HUDEP-2 (cell line): ENCODE results near the gene NELFA.
"Not testable (repeated sequence)": the region's sequence is repeated elsewhere in the genome, so short reads cannot be mapped to it uniquely, and the experiment has no call there.

Source experiments
- DNase-seq, 76 experiments: peaks; one replicate each; lab custom pipeline; 2025; ENCODE audit not compliant: unreplicated experiment in 76 of 76; lab: John Stamatoyannopoulos, UW

Gene NELFA

GRCh38 chr4:2041239-2042130 lies 32.7 kb upstream of the NELFA start:
- peak in 71 of 76 experiments; percentile 12 to 88 (median 64) for DNase-seq

GRCh38 chr4:2040391-2041238 lies 31.8 kb upstream of the NELFA start:
- DNase-seq = no peak

DNA sequence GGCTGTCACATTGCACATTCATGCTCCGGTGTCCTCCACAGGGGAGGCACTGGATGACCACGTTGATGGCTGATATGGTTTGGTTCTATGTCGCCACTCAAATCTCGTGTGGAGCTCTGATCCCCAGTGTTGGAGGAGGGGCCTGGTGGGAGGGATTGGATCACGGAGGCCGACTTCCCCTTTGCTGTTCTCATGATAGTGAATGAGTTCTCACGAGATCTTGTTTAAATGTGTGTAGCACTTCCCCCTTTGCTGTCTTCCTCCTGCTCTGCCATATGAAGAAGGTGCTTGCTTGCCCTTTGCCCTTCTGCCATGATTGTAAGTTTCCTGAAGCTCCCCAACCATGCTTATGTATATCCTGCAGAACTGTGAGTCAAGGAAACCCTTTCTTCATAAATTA lies 28.1 kb upstream of the NELFA start:
- DNase-seq = no peak

DNA sequence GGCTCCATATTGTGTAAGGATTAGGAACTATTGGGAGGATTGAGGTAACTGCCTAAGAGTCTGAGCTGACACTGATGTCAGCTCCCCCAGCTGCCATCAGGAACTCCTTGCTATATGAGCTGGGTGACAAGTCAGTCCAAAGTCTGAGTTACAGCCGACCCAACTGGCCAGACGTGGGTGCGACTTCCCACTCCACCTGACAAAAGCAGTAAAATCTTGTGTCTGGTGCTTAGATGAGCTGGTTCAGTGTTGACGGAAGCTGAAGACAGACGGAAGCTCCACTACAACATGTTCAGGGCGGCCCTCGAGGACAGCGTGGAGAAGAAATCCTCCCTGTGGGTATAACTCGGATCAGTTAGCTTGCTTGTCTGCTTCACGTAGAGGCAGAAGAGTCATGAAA lies 27.6 kb upstream of the NELFA start:
- DNase-seq = no peak

DNA sequence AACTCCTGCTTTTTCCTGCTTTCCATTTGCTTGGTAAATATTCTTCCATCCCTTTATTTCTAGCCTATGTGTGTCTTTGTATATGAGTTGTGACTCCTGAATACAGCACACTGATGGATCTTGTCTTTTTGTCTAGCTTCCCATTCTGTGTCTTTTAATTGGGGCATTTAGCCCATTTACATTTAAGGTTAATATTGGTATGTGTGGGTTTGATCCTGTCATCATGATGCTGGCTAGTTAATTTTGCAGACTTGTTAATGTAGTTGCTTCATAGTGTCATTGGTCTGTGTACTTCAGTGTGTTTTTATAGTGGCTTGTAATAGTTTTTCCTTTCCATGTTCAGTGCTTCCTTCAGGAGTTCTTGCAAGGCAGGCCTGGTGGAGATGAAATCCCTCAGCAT lies 22.4 kb upstream of the NELFA start:
- DNase-seq = not testable (repeated sequence)

GRCh38 chr4:2027120-2027519 lies 18.3 kb upstream of the NELFA start:
- not testable (repeated sequence) for DNase-seq

DNA sequence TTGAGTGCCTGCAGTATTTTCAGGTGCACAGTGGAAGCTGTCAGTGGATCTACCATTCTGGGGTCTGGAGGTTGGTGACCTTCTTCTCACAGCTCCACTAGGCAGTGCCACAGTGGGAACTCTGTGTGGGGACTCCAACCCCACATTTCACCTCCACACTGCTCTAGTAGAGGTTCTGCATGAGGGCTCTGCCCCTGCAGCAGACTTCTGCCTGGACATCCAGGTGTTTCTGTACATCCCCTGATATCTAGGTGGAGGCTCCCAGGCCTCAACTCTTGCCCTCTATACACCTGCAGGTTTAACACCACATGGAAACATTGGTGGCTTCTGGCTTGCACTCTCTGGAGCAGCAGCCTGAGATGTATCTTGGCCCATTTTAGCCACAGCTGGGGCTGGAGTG lies 17.0 kb upstream of the NELFA start:
- DNase-seq = no peak

- DNase-seq = no peak
Measured at GRCh38 chr4:2024683-2025082, 15.9 kb upstream of the NELFA start.

- not testable (repeated sequence) for DNase-seq
Measured at GRCh38 chr4:2021358-2022018, 12.7 kb upstream of the NELFA start.

GRCh38 chr4:2015008-2015407 lies 6.2 kb upstream of the NELFA start:
- DNase-seq = peak in 9 of 76 experiments; percentile 1 to 61 (median 24)

- DNase-seq = no peak
Measured at GRCh38 chr4:2011583-2011982, 2.8 kb upstream of the NELFA start.

- peak in 55 of 76 experiments; percentile 2 to 54 (median 32) for DNase-seq
Measured at GRCh38 chr4:2009651-2010233, 968 bp upstream of the NELFA start.

DNA sequence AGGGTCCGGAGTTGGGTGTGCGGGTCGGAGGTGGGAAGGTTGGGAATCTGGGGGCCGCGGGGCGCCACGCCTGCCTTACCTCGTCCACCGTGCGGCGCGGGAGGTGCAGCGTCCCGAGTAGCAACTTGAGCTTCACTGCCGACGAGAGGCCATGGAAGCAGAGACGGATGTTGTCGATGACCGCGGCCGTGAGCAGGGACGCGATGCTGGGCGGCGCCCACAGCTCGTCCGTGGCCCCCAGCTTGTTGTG lies 178 bp downstream of the NELFA start:
- no peak for DNase-seq

DNA sequence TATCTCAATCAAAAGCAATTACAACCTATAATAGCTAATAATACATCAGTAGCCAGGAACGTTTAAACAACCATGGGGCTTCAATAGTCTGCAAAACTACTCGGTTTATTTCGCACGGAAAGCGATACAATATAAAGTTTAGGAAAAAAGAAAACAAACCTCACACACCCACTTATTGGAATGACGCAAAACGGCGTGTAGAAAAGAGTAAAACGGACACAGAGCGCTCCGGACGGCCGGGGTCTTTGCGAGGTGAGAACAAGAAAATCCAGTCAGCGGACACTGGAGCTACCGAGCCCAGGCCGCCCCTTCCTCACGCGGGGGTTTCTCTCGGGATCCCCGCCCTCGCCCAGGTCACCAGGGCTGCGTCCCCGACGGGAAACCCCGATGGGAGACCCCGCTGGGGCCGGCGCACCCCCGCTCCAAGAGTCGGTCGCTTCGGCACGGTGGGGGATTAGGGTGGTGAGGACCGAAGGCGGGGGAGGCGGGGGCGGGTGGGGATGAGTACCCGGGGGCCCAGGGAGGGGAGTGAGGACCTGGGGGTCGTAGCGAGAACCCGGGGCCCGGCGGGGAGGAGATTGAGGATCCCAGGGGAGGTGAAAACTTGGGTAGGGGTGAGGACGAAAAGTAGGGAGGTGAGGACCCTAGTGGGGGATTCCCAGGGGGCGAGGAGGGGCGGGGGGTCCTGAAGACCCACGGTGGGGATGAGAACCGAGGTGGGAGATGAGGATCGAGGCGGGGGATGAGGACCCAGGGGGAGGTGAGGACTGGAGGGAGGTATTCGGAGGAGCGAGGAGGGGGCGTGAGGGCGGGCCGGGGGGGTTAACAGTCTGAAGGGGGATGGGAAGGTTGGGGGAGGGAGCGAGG lies 737 bp downstream of the NELFA start:
- no peak for DNase-seq

- DNase-seq = peak in 1 of 76 experiments; percentile 0
Measured at GRCh38 chr4:2006956-2007653, 1.7 kb downstream of the NELFA start.

DNA sequence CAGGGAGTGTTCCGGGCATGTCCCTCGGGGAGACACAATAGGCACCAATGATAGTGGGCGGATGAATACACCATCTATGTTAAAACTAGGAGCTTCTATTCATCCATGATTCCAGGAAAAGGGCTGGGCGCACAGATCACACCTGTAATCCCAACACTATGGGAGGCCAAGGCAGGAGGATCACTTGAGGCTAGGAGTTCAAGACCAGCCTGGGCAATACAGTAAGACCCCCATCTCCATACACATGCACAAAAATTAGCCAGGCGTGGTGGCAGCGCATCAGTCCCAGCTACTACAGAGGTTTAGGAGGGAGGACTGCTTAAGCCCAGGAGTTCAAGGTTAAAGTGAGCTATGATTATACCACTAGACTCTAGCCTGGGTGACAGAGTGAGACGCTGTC lies 2.4 kb downstream of the NELFA start:
- no peak for DNase-seq

GRCh38 chr4:2003361-2003760 lies 5.4 kb downstream of the NELFA start:
- DNase-seq = not testable (repeated sequence)

DNA sequence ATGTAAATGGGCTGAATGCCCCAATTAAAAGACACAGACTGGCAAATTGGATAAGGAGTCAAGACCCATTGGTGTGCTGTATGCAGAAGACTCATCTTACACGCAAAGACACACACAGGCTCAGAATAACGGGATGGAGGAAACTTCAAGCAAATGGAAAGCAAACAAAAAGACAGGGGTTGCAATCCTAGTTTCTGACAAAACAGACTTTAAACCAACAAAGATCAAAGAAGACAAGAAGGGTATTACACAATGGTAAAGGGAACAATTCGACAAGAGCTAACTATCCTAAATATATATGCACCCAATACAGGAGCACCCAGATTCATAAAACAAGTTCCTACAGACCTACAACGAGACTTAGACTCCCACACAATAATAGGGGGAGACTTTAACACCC lies 9.5 kb downstream of the NELFA start:
- not testable (repeated sequence) for DNase-seq

DNA sequence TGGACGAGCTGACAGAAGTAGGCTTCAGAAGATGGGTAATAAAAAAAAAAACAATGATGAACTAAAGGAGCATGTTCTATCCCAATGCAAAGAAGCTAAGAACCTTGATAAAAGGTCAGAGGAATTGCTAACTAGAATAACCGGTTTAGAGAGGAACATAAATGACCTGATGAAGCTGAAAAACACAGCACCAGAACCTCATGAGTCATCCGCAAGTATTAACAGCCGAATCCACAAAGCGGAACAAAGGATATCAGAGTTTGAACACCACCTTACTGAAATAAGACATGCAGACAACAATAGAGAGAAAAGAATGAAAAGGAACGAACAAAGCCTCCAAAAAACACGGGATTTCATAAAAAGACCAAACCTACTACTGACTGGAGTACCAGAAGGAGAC lies 10.5 kb downstream of the NELFA start:
- no peak for DNase-seq
